CD4-positive, CD25-positive, alpha-beta regulatory T cell (primary cell): ENCODE data around the gene KCNE4. TPM values are rescaled to one million over a fixed set of nuclear protein-coding genes. Genes with fewer than 3 reads are reported as not detected.

Experiments used
- ATAC-seq, 2 donors: fragments of 150-1000 bp; cut with Tn5 transposase; one replicate each; pipeline ENCODE4 v1.10.0; 2021; ENCODE audit warnings: low read depth in 2 of 2, moderate number of reproducible peaks in 2 of 2, moderate library complexity in 1 of 2
- DNase-seq, 3 donors: peaks; one replicate each; pipeline versions ENCODE4 v3.0.0 to v3.0.0-alpha.2; 2012 to 2022; ENCODE audit warnings: mixed read lengths in 1 of 3
- H3K27ac ChIP-seq: one replicate; pipeline ENCODE4 v1.7.0; 2013; ENCODE audit warnings: mild to moderate bottlenecking, low read length; ENCODE audit not compliant: insufficient read depth, poor library complexity, severe bottlenecking
- H3K27me3 ChIP-seq: one replicate; pipeline ENCODE4 v1.7.0; 2013; ENCODE audit warnings: low read length; ENCODE audit not compliant: control insufficient read depth, insufficient read depth
- H3K36me3 ChIP-seq: one replicate; pipeline ENCODE4 v1.7.0; 2013; ENCODE audit warnings: mild to moderate bottlenecking, low read length, moderate library complexity; ENCODE audit not compliant: control insufficient read depth, insufficient read depth
- H3K4me1 ChIP-seq: 2 replicates; pipeline ENCODE4 v1.7.0; 2013; ENCODE audit warnings: mild to moderate bottlenecking, low read length; ENCODE audit not compliant: insufficient read depth, control insufficient read depth, poor library complexity, severe bottlenecking
- H3K4me3 ChIP-seq: one replicate; pipeline ENCODE4 v1.7.0; 2013; ENCODE audit warnings: low read depth, mild to moderate bottlenecking, low read length, moderate library complexity
- H3K9me3 ChIP-seq, 2 experiments: 1 replicate in 1 of 2; 2 replicates in 1 of 2; pipeline ENCODE4 v1.7.0; 2013; ENCODE audit warnings: low read length in 2 of 2, mild to moderate bottlenecking in 1 of 2, moderate library complexity in 1 of 2; ENCODE audit not compliant: control insufficient read depth in 2 of 2
- H3K27ac Mint-ChIP-seq, 3 donors: one replicate each; pipeline ENCODE4 v1.8.0; 2020 to 2022; ENCODE audit warnings: mild to moderate bottlenecking in 3 of 3, mixed read lengths in 3 of 3, moderate library complexity in 2 of 3
- H3K27me3 Mint-ChIP-seq: one replicate; pipeline ENCODE4 v1.8.0; 2022; ENCODE audit warnings: mild to moderate bottlenecking, mixed read lengths
- H3K36me3 Mint-ChIP-seq: one replicate; pipeline ENCODE4 v1.8.0; 2020; ENCODE audit warnings: mixed read lengths
- H3K4me1 Mint-ChIP-seq, 4 donors: one replicate each; pipeline ENCODE4 v1.8.0; 2020 to 2022; ENCODE audit warnings: mixed read lengths in 4 of 4, mild to moderate bottlenecking in 1 of 4
- H3K4me3 Mint-ChIP-seq, 4 donors: one replicate each; pipeline ENCODE4 v1.8.0; 2020 to 2022; ENCODE audit warnings: mild to moderate bottlenecking in 4 of 4, mixed read lengths in 4 of 4, moderate library complexity in 3 of 4
- H3K9me3 Mint-ChIP-seq, 7 donors: one replicate each; pipeline ENCODE4 v1.8.0; 2020 to 2022; ENCODE audit warnings: mixed read lengths in 7 of 7, mild to moderate bottlenecking in 3 of 7, moderate library complexity in 2 of 7
- polyA plus RNA-seq, 4 donors: library from polyadenylated mRNA; unstranded; fragments of 300-500 nt; fragmentation: Illumina TruSeq; gene quantifications; one replicate each; pipeline ENCODE4 v1.2.3, GENCODE V29; 2021
- total RNA-seq: library from RNA; stranded (reverse); gene quantifications from one replicate; pipeline ENCODE4 v1.2.3, GENCODE V29; 2022

The KCNE4 gene
- total and polyA plus RNA-seq, 5 donors from 2014 or later = not detected

DNA sequence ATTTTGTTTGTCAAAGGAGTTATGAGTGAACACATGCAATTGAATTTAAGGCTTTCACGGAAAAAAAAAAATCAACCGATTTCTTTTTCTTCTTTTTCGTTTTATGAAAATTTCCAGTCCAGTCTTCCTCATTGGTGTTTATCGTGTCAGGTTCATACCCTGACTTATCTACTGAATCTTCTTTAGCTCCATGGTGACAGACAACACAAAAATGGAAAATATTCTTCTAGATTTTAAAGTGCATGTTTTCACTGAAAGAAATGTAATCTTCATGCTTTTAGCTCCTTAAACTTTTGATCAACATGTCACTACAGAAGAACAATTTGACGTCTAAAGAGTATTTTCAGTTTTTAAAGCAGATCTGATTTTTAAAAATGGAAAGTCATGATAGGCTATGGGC, 14.7 kb downstream of the KCNE4 start:
- no peaks in the 10 kb centered on the region for H3K9me3 ChIP-seq
- Mint-ChIP-seq H3K27me3 (no peaks in the 10 kb centered on the region), H3K4me1 (no peaks in the 10 kb centered on the region), H3K36me3 (no peaks in the 10 kb centered on the region), H3K27ac (no peak overlapping the region), H3K4me3 (no peak overlapping the region), H3K9me3 (peaks cover 0 to 3% (median 0%) of the 10 kb centered on the region in 7 donors)
- no peak for DNase-seq
- H3K36me3 ChIP-seq = no peaks in the 10 kb centered on the region
- no peaks in the 10 kb centered on the region for H3K27me3 ChIP-seq
- no peak overlapping the region for H3K27ac ChIP-seq
- no peaks in the 10 kb centered on the region for H3K4me1 ChIP-seq
- ATAC-seq = no peak
- H3K4me3 ChIP-seq = no peak overlapping the region

DNA sequence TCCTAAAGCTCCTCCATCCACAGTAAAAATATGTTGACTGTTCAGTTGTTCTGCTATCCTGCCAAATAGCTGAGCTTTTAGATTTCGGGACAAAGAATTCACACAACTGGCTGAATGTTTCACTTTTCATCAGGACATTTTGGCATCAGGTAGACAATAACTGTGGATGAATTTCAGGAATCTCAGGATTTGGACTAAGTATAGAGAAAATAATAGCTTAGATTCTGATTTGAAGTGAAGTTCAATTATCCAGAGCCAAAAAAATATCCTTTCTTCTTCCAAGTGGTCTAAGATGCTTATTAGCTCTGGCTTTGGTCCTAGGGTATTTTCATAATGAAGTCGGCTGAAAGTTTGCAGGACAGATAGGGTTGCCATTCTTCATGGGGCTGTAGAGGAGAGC, 16.1 kb downstream of the KCNE4 start:
- H3K27ac ChIP-seq = no peak overlapping the region
- no peaks in the 10 kb centered on the region for H3K4me1 Mint-ChIP-seq
- DNase-seq = no peak
- H3K9me3 Mint-ChIP-seq = peaks cover 0 to 3% (median 0%) of the 10 kb centered on the region in 7 donors
- no peaks in the 10 kb centered on the region for H3K4me1 ChIP-seq
- ATAC-seq = no peak
- H3K27me3 ChIP-seq = no peaks in the 10 kb centered on the region
- H3K36me3 Mint-ChIP-seq = no peaks in the 10 kb centered on the region
- H3K4me3 Mint-ChIP-seq = no peak overlapping the region
- no peaks in the 10 kb centered on the region for H3K9me3 ChIP-seq
- no peaks in the 10 kb centered on the region for H3K36me3 ChIP-seq
- no peak overlapping the region for H3K27ac Mint-ChIP-seq
- H3K4me3 ChIP-seq = no peak overlapping the region
- H3K27me3 Mint-ChIP-seq = no peaks in the 10 kb centered on the region

DNA sequence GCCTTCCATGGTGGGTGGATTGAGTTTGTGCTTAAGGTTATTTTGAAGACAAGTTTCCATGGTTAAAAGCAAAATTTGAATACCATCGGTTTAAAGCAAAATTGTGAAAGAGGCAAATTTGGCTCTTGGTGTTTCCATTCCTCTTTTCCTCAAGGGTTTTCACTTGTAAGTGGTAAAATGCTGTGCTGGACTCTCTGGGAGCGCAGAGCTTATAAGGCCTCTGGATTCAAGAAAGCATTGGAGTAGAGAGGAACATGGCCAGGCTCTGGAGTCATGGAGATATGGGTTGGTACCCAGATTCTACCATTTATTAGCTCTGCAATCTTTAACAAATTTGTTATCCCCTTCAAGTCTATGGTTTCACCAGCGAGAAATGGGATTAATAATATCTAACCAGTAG, 17.5 kb downstream of the KCNE4 start:
- Histone ChIP-seq H3K4me1 (no peaks in the 10 kb centered on the region), H3K36me3 (no peaks in the 10 kb centered on the region), H3K9me3 (no peaks in the 10 kb centered on the region), H3K27ac (no peak overlapping the region), H3K27me3 (no peaks in the 10 kb centered on the region), H3K4me3 (no peak overlapping the region)
- Mint-ChIP-seq H3K4me3 (no peak overlapping the region), H3K27ac (no peak overlapping the region), H3K4me1 (no peaks in the 10 kb centered on the region), H3K36me3 (no peaks in the 10 kb centered on the region), H3K9me3 (peaks cover 0 to 3% (median 0%) of the 10 kb centered on the region in 7 donors), H3K27me3 (no peaks in the 10 kb centered on the region)
- no peak for DNase-seq
- no peak for ATAC-seq

DNA sequence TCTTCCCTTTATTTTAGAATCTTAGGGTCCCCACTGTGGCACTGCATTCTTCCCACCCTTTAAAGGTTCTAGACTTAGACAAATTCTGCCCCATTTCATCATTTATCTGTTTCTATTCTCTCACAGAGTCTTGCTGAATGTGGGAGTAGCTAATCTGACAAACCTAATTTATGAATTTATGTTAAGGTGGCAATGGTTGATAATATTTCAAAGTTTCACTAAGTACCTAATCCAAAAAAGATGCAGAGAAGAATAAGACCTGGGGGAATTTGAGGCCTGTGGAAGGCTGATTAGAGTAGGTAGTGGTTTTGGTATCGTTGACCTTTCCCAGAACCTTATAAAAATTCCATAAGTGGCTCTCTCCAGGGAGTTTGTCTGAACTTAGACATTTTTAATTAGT, 18.0 kb downstream of the KCNE4 start:
- ATAC-seq = no peak
- peaks cover 0 to 3% (median 0%) of the 10 kb centered on the region in 7 donors for H3K9me3 Mint-ChIP-seq
- Histone ChIP-seq H3K4me3 (no peak overlapping the region), H3K27ac (no peak overlapping the region), H3K9me3 (no peaks in the 10 kb centered on the region), H3K27me3 (no peaks in the 10 kb centered on the region), H3K4me1 (no peaks in the 10 kb centered on the region), H3K36me3 (no peaks in the 10 kb centered on the region)
- H3K4me1 Mint-ChIP-seq = no peaks in the 10 kb centered on the region
- H3K36me3 Mint-ChIP-seq = no peaks in the 10 kb centered on the region
- no peak overlapping the region for H3K4me3 Mint-ChIP-seq
- no peak for DNase-seq
- no peak overlapping the region for H3K27ac Mint-ChIP-seq
- H3K27me3 Mint-ChIP-seq = no peaks in the 10 kb centered on the region

DNA sequence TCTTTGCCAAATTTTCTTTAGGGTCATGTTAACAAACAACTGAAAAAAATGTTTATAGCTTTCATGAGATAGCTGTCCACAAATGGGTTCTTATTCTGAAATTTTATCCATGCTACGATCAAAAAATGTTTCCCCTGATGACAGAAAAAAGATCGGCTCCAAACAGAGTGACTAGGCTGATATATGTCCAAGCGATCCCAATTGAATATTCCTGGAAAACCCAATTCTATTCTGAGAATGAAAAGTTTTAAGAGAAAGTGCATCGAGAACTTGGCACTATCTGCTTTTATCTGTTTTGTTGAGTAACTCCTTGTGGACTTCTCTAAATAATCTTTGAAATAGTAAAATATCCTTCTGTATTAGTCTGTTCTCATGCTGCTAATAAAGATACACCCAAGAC, 19.1 kb downstream of the KCNE4 start:
- Mint-ChIP-seq H3K4me1 (no peaks in the 10 kb centered on the region), H3K27me3 (no peaks in the 10 kb centered on the region), H3K36me3 (no peaks in the 10 kb centered on the region), H3K4me3 (no peak overlapping the region), H3K9me3 (peaks cover 0 to 3% (median 0%) of the 10 kb centered on the region in 7 donors), H3K27ac (no peak overlapping the region)
- no peaks in the 10 kb centered on the region for H3K9me3 ChIP-seq
- ATAC-seq = no peak
- no peaks in the 10 kb centered on the region for H3K36me3 ChIP-seq
- H3K4me1 ChIP-seq = no peaks in the 10 kb centered on the region
- no peak for DNase-seq
- H3K4me3 ChIP-seq = no peak overlapping the region
- H3K27me3 ChIP-seq = no peaks in the 10 kb centered on the region
- H3K27ac ChIP-seq = no peak overlapping the region

DNA sequence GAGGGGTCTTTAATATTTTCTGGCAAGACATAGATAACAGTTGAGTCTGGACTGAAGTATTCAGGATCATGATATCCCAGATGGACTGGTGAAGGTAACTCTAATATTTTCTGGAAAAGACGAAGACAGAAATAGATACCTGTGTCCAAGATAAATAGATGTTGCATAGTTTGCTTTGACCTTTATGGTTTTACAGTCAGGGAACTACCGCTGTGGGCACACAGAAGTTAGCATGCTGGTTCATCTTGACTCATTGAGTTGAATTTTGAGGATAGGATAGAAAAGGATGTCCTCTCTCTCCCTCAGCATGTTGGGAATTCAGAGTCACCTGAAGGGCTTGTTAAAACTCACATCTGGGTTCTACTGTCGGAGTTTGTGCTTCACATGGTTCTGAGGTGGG, 20.8 kb downstream of the KCNE4 start:
- Mint-ChIP-seq H3K4me3 (no peak overlapping the region), H3K4me1 (no peaks in the 10 kb centered on the region), H3K27me3 (no peaks in the 10 kb centered on the region), H3K27ac (no peak overlapping the region), H3K9me3 (peaks cover 0 to 3% (median 0%) of the 10 kb centered on the region in 7 donors), H3K36me3 (no peaks in the 10 kb centered on the region)
- Histone ChIP-seq H3K4me1 (no peaks in the 10 kb centered on the region), H3K36me3 (no peaks in the 10 kb centered on the region), H3K9me3 (no peaks in the 10 kb centered on the region), H3K4me3 (no peak overlapping the region), H3K27ac (no peak overlapping the region), H3K27me3 (no peaks in the 10 kb centered on the region)
- DNase-seq (no peak), ATAC-seq (no peak)

DNA sequence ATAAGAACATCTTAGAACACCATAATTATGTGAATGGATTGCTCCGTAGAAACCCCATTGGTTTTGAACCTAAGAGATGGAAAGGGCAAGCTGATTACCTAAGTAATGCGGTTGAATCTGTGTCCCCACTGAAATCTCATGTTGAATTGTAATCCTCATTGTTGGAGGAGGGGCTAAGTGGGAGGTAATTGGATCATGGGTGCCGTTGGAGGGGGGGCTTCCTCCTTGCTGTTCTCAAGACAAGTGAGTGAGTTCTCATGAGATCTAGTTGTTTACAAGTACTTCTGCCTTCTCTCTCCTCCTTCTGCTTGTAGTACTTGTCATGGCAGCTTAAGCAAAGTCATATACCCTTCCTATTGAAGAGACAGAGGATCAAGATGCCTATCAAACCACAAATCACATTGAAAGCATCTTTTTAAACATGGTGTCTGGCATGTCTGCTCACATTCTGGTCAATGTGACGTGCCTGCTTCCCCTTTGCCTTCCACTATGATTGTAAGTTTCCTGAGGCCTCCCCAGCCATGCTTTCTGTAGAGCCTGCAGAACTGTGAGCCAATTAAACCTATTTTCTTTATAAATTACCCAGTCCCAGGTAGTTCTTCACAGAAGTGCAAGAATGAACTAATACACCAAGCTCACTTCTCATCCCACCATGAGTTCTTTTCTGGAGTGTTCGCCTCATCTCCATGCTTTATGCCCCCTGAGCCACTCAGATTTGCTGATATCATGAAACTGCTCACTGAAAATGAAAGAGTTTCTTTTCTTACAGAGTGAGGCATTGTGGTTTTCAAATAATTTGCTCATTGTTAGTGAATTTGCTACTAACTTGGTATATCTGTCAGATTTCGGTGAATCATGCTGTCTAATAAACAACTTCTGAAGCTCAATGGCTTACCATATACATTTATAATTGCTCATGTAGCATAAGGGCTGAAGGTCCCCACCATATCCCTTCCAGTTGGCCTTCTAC, 23.6 kb downstream of the KCNE4 start:
- H3K4me1 ChIP-seq = no peaks in the 10 kb centered on the region
- no peaks in the 10 kb centered on the region for H3K9me3 ChIP-seq
- no peak overlapping the region for H3K27ac ChIP-seq
- H3K36me3 Mint-ChIP-seq = no peaks in the 10 kb centered on the region
- no peak overlapping the region for H3K4me3 ChIP-seq
- no peaks in the 10 kb centered on the region for H3K27me3 ChIP-seq
- H3K36me3 ChIP-seq = no peaks in the 10 kb centered on the region
- peaks cover 0 to 4% (median 1%) of the 10 kb centered on the region in 7 donors for H3K9me3 Mint-ChIP-seq
- ATAC-seq (no peak), DNase-seq (no peak)
- H3K4me1 Mint-ChIP-seq = no peaks in the 10 kb centered on the region
- no peak overlapping the region for H3K4me3 Mint-ChIP-seq
- H3K27me3 Mint-ChIP-seq = no peaks in the 10 kb centered on the region
- no peak overlapping the region for H3K27ac Mint-ChIP-seq

DNA sequence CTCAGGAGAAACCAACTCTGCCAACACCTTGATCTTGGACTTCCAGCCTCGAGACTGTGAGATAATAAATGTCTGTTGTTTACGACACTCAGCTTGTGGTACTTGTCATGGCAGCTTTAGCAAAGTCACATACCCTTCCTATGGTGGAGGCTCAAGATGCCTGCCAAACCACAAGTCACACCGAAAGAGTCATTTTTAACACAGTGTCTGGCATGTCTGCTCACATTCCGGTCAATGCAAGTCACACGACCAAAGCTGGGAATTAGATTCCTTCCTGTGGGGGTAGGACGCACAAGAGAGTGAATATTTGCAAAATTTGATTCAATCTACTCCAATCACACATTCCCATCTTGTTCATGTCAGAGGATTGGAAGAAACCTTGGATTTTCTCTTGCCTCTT, 24.6 kb downstream of the KCNE4 start:
- H3K27me3 Mint-ChIP-seq = no peaks in the 10 kb centered on the region
- no peaks in the 10 kb centered on the region for H3K4me1 ChIP-seq
- H3K9me3 ChIP-seq = no peaks in the 10 kb centered on the region
- no peak overlapping the region for H3K27ac Mint-ChIP-seq
- H3K4me3 Mint-ChIP-seq = no peak overlapping the region
- no peaks in the 10 kb centered on the region for H3K27me3 ChIP-seq
- ATAC-seq (no peak), DNase-seq (no peak)
- no peak overlapping the region for H3K27ac ChIP-seq
- peaks cover 0 to 4% (median 1%) of the 10 kb centered on the region in 7 donors for H3K9me3 Mint-ChIP-seq
- H3K36me3 Mint-ChIP-seq = no peaks in the 10 kb centered on the region
- no peaks in the 10 kb centered on the region for H3K36me3 ChIP-seq
- no peak overlapping the region for H3K4me3 ChIP-seq
- H3K4me1 Mint-ChIP-seq = no peaks in the 10 kb centered on the region
